UCSD-AML1 (cell line): ENCODE data around the gene NFIX.

Experiments used
- DNase-seq: peaks from one replicate; lab custom pipeline; 2025; ENCODE audit not compliant: unreplicated experiment; lab: John Stamatoyannopoulos, UW

The NFIX gene

DNA sequence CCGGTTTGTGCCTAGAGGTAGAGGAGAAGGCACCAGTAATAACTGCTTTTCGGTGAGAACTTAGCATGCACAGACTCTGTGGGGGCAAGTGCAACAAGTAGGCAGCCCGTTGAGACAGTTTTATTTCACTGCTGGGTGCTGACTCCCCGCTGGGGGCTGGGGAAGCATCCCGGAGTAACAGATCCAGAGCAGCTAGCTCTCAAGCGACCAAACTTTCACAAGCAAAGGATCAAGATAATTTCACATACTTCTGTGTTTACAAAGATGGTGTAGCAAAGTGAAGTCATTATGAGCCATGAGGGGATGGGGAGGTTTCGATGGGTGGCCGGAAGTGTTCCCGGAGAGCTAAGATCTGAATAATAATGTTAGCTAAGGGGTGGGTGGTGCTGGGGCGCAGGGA is 125.5 kb downstream of the NFIX start:
- DNase-seq: no peak

DNA sequence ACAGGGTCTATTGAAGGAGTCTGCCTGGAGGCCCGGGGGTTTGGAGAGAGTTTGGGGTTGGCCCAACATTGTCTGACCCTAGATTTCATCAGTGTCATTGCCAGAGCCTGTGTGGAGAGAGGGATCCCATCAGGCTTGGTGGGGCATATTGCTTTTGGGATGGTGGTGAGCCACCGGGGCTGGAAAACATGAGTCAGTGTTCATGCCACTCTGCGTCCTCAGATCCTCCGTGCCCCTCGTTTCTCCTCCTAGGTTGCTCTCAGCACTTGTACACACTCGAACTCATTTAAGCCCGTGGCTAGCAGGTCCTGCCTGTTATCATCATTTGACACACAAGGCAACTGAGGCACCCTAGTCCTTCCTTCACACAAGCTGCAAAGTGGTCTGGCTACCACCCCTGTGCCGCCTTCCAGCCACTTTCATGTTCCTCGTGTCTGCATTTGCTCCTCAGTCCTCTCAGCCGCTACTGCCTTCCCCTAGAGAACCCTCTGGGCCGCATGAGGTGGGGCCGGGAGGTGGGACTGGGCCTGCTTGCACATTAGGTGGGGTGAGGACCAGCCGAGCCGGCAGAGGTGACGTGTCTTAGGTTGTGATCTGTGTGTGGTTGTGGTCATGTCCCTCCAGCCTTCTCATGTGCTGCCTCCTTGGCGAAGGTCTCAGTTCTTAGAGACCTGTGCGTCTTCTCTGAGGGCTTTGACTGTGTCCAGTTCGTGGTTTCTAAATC is 126.4 kb downstream of the NFIX start:
- no peak for DNase-seq

DNA sequence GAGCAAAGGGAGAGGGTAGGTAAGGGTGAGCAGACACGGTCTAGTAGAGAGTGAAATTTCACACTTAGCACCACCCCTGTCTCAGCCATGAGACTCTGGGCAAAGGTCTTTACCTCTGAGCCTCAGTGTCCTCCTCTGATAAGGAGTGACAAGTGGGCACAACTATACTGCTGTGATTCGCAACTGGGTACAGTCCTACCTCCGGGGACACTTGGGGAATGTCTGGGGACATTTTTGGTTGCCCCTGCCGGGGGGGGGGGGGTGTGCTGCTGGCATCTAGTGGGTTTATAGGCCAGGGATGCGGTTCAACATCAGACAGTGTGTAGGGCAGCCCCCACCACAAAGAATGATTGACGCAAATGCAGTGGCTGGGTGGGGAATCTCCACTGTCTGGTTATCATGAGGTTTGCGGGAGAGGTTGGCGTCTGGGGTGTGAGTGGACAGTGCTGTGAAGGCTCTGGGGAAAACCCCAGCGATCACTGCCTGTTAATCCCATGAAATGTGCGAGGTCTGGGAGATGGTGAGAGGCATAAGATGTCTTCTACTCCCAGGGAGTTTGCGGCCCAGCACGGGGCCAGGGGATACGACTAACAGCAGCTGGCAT is 127.1 kb downstream of the NFIX start:
- DNase-seq: no peak

DNA sequence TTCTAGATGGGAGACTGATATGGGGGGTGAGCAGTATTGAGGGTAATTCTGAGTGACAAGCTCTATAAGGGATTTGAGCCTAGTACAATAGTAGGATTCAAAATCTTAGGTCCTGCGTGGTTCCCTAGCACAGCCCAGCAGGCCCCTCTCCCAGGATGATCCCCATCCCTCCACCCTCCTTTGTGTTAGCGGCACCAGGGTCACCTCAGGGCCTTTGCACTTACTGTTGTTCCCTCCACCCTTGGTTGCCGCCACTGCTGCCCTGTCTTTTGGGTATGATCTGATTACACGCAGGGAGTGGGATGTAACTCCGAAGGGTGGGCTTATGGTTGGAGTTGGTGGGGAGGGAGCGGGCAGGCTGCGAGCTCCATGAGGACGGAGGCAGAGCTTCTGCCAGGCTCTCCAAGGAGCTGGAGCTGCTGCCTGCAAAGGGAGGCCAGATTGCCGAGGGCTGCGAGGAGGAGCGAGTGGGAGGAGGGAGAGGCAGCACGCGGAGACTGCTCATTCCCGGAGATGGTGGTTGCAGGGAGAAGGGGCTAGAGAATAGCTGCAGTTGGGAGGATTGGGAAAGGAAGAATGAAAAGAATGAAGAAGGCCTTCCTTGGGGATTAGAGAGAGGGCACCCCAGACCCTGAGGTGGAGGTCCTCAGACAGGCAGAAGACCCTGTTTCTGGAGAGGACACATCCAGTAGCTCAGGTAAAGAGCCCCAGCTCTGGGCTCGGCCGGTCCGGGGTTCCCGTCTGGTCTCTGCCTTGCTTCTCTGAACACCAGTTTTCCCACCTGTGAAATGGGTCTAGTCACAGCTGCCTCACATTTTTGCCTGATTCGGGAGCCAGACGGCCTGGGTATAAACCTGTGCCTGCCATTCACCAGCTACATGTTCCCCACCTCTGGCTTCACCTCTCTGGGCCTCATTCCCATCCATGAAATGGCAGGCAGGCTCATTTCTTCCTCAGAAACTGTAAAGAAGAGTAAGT is 128.0 kb downstream of the NFIX start:
- DNase-seq: no peak

DNA sequence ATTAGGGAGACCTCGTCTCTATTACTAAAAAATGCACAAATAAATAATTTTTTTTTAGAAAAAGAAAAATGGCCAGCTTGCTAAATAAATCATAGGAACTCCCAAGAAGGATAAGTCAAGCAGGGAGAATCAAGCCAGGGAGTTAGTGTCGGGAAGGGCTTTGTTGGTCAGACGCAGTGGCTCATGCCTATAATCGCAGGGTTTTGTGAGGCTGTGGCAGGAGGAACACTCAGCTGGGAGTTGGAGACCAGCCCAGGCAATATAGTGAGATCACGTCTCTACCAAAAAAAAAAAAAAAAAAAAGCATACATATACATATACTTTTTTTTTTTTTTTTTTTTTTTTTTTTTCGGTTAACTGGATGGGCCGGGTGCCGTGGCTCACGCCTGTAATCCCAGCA is 131.8 kb downstream of the NFIX start:
- DNase-seq: no peak

DNA sequence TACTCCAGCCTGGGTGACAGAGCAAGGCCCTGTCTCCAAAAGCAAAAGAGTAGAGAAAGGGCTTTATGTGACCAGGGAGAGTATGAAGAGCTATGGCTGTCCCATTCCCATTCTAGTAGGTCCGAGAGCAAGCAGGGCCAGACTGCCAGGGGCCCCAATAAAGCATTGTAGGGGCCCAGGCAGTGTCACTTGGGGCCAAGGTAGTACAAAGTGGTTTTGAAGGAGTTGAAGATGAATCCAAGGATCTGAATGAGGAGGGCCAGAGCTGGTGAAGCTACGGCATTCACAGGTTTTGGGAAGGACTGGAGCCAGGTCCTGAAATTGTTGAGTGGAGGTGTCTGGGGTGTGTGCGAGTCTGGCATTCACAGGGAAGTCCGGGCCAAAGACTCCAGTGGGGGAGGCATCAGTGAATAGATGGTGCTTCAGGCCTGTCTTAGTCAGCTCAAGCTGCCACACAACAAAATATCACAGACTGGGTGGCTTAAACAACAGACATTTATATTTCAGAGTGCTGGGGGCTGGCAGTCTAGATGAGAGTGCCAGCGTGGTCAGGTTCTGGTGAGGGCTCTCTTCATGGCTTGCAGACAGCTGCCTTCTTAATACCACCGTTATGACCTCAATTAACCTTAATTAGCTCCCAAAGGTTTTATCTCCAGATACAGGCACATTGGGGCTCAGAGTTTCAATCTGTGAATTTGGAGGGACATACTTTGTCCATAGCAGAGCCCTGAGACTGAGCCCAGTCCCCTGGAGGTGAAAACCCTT is 132.7 kb downstream of the NFIX start:
- no peak for DNase-seq

DNA sequence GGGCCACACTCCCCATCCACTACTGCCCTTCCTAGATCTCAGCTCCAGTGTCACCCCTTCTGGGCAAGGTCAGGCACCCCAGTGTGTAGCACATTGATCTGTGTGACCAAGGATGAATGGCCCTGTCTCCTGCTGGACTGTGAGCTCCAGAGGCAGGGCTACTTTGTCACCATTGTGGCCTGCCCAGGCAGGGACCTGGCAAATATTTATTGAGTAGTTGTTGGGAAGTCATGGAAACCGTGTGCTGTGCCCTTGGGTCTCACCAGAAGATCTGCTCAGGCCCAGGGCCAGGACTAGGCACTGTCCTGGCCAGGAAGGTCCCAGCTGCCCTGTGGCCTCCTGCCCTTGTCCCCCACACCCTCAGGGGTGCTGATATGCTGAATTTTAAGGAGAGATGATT is 133.3 kb downstream of the NFIX start:
- DNase-seq: no peak

DNA sequence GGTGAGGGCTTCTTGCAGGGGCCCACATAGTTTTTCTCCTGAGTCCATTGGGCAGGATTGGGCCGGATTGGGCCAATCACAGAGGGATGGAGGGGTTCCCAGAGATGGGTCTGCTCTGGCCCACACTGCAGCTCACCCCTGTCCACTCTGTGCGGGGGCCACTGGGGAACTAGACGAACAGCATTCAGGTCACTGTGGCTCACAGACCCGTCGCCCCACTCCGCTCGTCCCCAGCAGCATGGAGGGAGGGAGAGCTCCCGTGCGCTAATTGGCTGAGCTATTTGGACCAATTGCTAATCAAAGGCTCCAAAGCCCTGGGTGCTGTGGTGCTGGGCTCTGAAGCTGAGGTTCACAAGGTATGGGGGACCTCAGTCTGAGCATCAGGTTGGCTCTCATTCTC is 134.1 kb downstream of the NFIX start:
- DNase-seq: no peak

DNA sequence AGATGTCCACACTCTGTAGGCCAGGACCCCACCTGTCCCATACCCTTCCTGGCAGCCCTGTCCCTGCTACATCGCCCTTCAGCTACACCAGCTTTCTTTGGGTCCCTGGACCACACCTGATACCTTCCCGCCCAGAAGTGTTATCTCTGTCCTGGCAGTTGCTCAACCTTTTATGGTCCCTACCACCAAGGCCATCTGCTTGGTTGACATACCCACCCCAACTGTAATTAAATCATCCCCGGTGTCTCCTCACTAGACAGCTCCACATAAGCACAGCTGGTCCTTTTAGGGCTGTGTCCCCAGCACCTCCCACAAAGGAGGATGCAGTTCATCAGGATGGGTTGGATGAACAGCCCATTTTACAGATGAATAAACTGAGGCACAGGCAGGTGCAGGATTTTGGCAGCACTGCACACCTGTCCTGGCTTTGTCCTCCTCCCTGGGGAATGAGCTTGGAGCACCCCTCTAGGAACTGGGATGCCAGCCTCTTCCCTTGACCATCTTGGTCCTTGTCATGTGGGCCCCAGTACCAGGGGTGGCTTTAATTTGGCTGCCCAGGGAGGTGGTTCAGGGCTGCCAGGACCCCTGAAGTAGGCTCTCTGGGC is 135.7 kb downstream of the NFIX start:
- no peak for DNase-seq

DNA sequence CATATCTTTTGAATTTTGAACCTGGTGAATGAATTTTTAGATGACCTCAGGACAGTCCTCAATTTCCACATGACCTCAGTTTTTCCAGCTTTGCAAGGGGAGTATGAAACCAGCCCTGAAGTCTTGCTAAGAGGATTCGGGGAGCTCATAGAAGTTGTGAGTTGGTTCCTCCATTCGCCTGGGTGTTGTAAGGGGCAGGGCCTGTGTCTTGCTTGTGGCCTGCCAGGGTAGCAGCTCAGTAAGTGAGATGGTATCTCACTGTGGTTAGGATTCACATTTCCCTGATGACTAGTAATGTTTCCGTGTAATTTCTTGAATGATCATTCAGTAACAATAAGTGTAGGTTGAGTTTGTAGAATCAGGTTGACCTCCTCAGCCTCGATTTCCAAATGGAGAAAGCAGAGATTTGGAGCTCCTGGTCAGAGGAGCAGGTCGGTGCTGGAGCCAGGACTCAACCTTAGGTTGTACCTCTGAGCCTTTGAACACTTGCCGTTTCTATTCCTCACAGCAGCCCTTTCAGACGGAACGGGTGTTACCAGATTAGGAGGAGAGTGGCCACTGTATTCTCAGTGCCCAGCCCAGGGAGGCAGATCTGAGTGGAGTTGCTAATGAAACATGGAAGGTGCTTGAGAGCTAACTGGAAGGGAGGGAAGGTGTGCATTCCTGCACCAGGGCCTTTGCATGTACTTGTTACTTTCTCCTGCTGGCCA is 137.4 kb downstream of the NFIX start:
- no peak for DNase-seq

DNA sequence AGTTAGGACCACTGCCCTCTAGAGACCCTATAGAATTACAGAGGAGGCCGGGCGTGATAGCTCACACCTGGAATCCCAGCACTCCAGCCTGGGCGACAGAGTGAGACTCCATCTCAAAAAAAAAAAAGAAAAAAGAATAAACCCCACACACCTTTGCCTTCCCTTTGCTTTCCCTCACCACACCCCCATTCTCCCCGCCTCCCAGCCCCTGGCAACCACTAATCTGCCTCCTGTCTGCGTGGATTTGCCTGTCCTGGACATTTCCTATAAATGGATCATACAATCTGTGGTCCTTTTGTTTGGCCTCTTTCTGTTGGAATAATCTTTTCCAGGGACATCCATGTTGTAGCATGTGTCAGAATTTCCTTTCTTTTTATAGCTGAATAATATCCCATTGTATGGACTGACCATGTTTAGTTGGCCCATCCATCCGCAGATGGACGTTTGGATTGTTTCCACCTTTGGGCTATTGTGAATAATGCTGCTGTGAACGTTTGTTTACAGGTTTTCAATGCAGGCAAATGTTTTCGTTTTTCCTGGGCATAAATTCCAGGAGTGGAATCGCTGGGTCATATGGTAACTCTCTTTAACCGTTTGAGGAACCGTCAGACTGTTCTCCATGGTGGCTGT is 138.1 kb downstream of the NFIX start:
- no peak for DNase-seq

DNA sequence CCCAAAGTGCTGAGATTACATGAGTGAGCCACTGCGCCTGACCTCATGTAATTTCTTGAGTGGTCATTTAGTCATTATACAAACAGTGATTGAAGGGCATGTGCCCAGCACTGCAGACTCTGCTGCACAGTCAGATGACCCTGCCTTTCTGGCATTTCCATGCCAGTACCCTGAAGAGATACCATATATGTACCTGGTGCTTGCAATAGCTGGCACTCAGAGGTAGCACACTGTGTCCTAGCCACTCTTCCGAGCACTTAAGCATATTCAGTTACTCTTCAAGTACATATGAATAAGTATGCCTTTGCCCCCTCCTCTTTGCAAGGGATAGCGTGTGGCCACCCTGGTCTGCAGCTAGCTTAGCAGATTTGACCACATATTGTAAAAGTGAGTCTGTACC is 139.4 kb downstream of the NFIX start:
- no peak for DNase-seq

DNA sequence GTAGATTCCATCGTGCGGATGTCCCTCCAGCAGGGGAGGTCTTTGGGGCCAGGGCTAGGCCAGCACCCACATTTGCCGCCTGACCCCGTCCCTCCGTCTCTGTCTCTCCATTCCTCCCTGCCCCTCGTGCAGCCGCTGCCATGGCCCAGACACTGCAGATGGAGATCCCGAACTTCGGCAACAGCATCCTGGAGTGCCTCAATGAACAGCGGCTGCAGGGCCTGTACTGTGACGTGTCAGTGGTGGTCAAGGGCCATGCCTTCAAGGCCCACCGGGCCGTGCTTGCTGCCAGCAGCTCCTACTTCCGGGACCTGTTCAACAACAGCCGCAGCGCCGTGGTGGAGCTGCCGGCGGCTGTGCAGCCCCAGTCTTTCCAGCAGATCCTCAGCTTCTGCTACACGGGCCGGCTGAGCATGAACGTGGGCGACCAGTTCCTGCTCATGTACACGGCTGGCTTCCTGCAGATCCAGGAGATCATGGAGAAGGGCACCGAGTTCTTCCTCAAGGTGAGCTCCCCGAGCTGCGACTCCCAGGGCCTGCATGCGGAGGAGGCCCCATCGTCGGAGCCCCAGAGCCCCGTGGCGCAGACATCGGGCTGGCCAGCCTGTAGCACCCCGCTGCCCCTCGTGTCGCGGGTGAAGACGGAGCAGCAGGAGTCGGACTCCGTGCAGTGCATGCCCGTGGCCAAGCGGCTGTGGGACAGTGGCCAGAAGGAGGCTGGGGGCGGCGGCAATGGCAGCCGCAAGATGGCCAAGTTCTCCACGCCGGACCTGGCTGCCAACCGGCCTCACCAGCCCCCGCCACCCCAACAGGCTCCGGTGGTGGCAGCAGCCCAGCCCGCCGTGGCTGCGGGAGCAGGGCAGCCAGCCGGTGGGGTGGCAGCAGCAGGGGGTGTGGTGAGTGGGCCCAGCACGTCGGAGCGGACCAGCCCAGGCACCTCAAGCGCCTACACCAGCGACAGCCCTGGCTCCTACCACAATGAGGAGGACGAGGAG is 140.1 kb downstream of the NFIX start:
- no peak for DNase-seq

DNA sequence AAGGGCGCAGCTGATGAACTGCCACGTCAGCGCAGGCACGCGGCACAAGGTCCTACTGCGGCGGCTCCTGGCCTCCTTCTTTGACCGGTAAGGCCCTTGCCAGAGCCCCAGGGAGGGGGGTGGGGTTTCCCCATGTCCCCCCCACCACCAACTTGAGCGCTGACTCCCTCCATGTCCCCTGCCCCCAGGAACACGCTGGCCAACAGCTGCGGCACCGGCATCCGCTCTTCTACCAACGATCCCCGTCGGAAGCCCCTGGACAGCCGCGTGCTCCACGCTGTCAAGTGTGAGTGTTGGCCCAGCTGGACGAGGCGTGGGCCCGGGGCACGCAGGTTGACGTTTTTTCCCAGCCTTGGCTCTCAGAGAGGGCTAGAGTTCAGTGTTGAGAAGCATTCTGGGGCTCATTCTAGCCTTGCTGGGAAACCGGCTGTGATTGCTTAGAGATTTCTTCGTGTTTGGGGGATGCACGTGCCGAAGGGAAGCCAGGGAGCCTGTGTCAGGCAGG is 142.1 kb downstream of the NFIX start:
- DNase-seq: no peak

DNA sequence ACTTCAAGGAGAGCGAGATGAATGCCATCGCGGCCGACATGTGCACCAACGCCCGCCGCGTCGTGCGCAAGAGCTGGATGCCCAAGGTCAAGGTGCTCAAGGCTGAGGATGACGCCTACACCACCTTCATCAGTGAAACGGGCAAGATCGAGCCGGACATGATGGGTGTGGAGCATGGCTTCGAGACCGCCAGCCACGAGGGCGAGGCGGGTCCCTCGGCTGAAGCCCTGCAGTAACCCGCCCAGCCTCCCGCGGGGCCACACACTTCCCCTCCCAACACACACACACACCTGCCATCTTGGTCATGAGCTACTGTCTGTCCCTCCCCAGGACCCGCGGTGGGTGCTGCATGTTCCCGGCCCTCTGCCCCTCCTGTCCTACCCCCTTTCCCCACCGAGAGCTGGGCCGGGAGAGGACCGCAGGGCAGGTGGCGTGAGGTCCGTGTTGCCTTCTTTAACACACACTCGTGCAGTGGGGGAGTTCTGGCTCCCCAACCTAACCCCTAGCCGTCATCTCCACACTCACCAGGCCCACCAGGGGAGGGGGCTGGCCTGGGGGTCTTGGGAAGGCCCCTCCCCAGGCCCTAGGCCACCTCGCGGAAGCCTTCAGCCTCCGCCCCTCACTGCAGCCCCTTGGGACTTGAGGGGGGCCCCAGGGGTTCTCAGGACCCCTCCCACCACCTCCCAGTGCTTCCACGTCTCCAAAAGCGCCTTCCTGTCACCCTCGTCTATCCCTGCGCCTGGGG is 143.1 kb downstream of the NFIX start:
- DNase-seq: no peak

DNA sequence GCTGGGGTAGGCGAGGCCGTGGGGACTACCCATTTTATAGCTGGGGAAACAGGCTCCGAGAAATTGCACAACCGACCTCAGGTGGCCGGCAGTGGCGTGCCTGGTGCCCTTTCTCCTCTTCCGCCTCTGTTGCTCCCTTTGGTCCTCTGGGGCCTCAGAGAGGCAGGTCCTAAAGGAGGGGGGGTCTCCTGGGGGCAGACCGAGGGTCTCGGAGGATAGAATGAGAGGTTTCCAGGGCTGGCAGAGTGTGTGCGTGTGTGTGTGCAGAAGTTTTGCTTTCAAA is 143.6 kb downstream of the NFIX start:
- DNase-seq: no peak

DNA sequence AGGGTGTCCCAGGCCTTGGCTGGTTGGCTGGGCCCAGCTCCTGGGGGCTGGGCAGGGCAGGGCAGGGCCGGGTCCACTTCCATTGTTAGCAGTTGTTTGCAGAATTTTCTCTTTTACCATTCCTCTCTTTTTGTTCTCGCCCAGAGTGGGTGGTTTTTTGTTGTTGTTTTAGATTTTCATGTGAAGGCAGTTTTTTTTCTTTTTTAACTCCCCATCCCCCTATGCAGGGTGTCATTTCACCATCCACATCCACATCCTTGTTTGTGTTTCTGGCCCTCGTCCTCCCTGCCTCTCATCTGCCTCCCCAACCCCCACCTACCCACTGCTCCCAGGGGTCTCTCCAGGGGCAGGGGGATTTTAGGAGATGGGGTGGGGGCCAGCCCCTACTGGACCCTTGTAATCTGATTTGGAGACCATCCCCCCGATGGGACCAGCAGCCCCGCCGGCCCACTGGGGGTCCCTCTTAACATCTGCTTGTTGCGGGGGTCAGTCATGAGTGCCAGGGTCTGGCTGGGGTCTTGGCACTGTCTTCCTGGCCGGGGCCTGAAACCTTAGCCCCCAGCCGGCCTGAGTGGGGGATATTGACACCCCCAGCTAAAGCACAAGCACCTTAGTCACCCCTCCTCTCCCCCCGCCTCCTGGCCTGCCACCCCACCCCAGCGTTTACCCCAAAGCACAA is 144.5 kb downstream of the NFIX start:
- no peak for DNase-seq
